Activated naive CD8-positive, alpha-beta T cell treated with anti-CD3 and anti-CD28 coated beads, Interleukin-2, amount 50 U/mL, for 16 hours (primary cell): ENCODE data around the gene ATP6V1G1.
"Not testable (repeated sequence)": the region's sequence is repeated elsewhere in the genome, so short reads cannot be mapped to it uniquely, and the experiment has no call there.

Source experiments
- DNase-seq: peaks from one replicate; pipeline ENCODE4 v3.0.0-alpha.2; 2020; ENCODE audit warnings: low read depth, low spot score

ATP6V1G1 gene, protein sequence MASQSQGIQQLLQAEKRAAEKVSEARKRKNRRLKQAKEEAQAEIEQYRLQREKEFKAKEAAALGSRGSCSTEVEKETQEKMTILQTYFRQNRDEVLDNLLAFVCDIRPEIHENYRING

DNA sequence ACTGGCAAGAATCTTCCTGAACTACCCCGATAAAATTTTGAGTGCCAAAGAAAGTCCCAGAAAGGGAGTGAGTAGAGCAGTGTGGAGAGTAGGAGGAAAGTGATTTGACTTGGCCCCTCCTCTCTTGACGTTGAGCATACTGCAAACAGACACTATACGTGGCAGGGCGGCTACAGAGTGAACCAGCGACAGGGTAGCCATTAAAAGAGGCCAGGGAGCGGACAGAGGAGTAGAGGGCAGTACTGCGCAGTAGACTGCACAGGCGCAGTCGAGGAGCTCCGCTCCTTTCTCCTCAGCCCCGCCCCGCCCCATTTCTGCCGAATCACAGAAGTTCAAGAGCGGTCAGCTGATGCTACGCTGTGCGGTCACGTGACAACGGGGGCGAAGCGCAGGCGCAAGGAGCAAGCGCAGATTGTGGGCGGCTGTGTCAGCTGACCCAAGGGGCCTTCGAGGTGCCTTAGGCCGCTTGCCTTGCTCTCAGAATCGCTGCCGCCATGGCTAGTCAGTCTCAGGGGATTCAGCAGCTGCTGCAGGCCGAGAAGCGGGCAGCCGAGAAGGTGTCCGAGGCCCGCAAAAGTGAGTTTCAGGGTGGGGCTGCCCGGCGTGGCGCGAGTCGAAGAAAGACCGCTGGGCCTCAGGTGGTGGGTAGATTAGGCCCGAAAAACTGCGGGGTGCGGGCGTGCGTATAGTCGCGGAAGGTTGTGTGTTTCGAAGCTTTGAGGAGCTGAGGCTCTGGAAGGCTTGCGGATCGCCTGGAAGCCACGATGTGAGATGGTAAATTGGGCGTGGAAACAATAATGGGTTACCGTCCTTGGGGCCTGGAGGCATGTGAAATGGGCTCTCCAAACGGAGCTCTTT lies at the start of gene ATP6V1G1:
ATP6V1G1 (plus strand) TSS at position 425 of the 858 bp plus-strand sequence; CDS start at position 495, 70 bp downstream.
- DNase-seq, result peak; percentile 97

DNA sequence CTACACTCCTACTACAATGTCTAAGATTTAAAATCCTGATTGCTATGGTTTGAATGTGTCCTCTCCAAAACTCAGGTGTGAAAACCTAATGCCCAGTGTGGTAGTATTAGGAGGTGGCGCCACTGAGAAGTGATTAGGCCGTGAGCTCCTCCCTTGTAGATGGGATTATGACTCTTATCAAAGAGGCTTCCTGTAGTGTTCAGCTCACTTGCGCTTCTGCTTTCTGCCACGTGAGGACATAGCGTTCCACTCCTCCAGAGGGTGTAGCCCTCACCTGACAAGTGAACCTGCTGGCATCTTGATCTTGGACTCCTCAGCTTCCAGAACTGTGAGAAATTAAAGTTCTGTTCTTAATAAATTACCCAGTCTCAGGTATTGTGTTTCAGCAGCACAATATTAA lies 49.3 kb upstream of the ATP6V1G1 start:
- DNase-seq, result no peak

DNA sequence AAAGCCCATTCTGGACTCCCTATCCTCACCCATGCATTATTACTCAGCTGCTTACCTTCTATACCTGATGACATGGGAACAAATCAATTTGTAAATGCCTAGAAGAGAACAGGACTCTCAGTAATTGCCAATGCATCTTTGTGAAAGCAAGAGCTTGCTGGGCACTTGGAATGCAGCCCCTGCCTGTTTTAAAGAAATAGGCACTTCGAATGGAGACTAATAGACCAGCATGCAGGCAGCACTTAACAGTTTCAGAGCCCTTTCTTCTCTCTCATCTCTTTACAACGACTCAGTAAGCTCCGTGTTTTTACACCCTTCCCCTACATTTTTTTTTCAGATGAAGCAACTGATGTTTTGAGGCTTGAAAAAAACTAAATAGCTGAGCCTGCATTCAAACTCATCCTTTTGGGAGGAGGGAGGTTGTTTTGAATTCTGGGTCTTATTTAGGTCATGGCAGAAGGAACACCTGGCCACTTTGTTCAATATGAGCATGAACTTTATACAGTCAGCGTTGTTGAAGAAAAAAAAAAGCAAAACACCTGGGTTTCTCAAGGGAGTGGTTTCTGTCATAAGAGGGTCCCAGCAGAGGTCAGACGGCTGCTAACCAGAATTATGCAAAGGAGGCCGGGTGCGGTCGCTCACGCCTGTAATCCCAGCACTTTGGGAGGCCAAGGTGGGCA lies 47.7 kb upstream of the ATP6V1G1 start:
- no peak for DNase-seq

DNA sequence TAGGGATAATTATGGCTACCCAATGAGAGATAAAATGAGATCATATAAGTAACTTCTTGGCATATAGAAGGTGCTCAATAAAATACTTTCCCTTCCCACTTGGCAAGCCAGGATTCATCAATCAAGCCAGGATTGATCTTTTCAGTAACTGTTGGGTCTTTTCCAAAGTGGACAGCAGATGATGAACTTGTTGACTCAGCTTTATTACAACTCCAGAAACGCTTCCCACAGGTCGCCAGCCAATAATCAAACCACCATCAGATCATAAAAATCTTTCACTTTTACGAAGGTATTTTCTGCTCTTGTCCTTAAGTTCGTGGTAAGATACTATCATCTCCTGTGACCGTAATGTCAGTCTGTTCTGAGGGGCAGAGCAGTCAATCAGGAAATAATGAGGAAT lies 42.5 kb upstream of the ATP6V1G1 start:
- DNase-seq, result no peak

DNA sequence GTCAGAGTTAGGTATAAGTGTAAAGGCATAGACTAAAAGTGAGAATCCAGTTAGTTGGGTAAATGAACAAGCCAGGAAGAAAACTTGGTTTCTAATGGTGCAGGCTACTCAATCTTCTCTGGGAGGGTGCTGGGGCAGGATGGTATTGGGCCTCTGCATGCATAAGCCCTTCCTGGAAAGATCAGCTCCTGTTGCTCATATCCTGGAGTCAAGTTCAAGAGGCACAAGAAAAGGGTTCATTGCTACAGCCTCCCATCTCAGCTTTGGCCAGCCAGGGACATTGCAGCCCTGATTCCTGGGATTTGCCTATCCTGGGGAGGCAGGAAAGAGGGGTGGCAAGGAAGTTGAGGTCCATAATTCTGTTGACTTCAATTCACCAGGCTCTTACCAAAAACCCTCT lies 40.7 kb upstream of the ATP6V1G1 start:
- no peak for DNase-seq

DNA sequence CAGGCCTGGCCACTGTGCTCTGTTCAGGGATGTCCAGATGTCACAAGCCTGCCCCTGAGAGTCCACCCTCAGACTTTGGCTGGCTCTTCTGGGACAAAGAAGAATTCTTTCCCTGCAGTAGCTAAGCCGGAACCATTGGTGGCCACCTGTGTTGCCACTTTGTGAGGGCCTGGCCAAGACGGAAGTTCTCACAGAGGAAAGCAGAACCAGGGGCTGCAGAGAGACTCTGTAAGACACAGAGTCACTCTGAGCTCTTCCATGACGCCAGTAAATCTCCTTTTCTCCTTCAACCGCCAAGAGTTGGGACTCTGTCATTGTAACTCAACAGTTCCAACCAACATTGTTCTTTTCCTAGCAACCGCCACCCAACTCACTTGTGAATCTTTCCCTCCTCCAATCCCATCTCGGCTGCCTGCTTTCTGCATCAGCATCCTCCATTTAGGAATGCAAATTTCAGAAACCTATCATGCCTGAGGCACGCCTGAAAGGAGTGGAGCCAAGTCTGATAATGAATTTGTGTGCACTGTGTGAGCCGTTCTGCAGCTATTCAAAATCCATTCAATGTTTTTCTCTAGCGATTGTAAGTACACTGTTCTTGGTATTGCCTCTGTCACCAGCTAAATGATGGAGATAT lies 37.8 kb upstream of the ATP6V1G1 start:
- no peak for DNase-seq

DNA sequence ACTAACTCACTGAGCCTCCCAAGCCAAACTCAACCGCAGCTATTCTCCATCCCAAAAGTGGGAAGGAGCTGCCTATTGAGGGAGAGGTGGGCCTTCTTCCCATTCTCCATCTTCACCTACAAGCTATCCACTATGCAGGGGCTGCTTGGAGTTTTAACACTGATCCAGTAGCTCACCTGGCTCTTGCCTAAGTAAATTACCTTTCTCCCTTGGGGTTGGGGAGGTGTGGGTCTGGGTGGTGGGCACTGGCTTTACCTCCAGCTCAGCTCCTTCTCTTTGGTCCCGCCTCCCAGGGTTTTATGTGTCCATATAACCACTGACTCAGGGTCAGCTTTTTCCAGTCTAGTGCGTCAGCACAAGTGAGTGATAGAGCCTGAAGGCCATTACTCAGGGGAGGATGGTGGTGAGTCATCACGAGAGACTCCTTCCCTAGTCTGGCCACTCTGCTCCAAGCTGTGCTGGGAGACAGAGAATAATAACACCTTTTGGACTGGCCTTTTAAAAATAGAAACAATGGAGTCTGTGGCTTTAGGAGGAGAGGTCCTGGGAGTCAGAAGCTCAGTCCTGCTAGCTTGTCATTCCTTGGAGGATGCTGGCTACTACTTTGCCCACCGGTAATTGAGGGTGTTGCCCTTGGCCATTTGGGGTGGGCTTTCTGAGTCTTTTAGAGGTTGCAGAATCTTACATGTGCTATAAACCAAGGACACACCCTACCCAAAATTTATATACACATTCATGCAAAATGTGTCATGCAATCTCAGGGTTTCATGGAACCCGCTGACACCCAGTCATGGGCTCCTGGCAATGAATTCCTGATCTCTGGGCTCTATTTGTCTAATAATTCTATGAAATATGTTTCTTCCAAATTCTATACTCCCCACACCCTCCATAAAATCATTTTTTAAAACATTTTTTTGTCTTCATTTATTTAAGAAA lies 35.6 kb upstream of the ATP6V1G1 start:
- DNase-seq, result no peak

DNA sequence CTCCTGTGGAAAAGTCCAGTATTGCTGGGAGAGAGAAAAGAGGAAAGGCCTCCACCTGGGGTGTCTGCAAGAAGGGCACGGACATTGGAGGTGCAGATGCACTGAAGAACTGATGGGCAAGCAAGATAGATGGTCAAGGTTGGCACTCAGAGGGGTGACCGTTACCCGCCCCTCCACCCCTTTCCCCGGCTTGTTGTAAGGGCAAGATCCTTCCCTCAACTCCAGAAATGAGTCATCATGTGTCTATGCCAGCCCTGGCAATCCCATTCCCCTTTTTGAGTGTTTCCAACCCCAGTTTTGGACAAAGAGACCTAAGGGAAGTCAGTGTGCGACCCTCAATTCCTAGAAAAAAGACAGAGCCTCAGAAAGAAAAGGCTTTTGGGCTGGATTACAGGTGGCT lies 34.9 kb upstream of the ATP6V1G1 start:
- DNase-seq, result no peak

DNA sequence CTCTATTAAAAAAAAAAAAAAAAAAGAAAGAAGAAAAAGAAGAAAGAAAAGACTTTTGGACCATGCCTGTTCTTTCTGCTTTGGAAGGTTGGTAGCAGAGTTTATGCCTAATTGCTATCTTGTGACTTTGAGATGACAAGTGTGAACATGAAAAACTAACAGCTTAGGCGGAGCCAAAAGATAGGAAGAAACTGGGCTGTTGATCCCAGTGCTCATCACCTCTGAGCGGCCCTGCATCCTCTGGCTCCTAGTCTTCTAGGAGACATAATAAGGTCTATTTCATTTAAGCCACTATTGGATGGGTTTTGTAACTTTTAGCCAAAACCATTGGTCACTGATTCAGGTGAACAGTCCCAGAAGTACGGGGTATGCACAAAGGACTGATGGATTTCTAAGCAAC lies 34.4 kb upstream of the ATP6V1G1 start:
- DNase-seq, result no peak

DNA sequence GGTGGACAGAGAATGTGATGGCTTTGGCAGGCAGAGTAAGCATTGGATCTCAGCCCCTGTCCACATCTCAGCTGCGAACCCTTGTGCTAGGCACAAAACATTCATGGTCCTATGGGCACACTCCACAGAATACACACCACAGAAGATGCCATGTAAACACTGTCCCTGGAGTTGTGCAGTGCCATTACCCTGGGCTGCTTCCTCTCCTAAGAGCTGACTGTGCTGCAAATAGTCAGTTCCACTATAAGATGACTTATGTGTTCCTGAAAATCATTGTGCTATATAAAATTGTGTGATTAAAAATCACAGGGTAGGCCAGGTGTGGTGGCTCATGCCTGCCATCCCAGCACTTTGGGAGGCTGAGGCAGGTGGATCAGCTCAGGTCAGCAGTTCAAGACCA lies 31.9 kb upstream of the ATP6V1G1 start:
- DNase-seq, result no peak

DNA sequence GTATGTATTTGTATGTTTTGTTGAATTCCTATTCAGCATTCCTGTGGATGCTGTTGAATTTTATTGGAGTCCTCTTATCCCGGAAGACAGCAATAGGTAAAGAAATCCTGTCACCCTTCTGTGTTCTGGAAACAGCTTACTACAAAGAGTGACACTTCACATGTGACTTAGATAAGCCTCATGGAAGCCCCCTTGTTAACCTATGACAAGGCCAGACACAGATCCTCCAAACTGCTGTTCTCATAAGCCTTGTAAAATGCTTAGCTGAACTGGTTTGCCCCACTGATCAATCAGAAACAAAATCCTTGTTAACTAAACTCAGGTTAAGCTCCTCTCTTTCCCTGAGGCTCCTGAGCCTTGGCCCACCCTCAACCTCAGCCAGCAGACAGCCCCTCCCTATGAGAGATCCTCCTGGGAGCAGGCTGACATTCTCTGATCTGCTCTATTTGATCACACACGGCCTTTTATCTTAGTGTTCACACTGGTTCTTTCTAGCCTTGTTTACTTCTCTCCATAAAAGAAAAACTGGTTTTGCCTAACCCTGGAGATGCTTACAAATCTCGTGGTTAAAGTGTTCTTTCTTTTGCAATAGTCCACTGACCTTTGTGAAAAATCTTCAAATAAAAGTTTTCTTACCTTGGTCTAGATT lies 29.4 kb upstream of the ATP6V1G1 start:
- no peak for DNase-seq

DNA sequence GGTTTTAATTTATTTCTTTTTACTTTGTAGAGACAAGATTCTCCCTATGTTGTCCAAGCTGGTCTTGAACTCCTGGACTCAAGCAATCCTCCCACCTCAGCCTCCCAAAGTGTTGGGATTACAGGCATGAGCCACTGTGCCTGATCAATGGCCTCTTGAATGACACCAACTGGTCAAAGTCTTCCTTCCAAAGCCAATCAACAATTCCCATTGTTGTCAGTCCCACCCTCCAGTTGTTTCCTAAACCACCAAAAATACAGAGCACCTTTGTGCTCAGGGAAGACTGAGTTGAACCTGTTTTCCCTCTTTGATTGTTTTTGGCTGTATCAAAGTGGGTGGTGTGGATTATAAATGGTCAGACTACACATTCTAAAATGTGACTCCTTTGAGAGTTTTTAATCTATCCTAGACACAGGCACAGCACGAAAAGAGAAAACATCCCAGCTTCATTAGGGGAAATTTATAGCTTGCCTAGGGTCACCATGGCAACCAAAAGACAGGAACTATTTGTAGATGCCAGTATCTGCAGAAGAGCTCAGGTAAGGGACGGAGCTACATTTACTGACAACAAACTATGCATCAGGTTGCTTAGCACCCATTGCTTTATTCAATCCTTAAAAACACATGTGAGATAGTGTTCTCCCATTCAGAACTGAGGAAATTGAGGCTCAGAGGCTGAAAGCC lies 27.6 kb upstream of the ATP6V1G1 start:
- no peak for DNase-seq

DNA sequence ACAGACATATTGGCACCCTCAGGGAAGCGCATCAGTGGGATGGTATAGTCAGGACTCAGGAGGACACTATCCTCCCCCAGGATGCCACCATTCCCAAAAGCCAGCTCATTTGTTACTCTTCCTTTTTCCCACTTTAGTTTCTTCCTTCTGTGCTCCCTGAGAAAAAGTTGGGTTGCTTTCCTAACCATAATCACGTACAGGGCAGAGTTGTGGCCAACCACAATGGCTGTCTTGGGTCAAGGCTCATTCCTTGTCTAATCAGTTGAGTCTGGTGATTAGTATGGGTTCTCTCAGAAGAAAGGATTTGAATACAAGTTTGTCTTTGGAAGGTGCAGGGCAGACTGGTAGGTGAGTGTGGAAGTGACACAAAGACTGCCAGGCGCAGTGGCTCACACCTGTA lies 26.6 kb upstream of the ATP6V1G1 start:
- DNase-seq, result no peak

DNA sequence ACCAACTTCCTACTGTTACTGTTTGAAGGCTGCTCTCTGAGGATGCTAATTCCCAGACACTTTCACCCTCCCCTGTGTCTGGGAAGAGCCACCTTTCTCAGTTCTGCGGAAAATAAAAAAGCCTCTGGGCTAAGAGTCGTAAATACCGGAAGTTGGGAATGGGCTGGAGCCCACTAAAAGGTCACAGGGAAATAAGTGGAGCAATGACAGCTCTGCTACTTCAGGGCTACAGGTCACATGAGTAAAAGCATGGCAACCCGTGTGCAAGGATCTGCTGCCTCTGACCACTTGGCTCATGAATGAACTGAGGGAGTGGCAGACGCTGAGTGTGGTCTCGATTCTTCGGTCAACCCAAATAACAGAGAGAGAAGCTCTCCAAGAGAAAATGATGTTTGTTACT lies 25.8 kb upstream of the ATP6V1G1 start:
- no peak for DNase-seq

DNA sequence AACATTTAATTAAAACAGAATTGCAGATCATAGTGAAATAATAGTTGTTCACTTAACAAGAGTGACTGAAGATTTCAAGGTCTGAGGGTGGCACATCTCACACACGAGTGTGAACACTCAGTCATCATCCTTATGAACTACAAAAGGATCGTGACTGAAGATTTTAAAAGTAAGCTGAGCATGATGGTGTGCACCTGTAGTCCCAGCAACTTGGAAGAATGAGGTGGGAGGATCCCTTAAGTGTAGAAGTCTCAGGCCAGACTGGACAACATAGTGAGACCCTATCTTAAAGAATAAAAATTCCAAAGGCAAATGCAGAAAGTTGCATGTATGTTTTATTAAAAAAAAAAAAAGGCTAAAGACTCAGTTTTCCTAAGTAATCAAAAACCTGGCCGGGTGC lies 22.4 kb upstream of the ATP6V1G1 start:
- DNase-seq, result no peak

DNA sequence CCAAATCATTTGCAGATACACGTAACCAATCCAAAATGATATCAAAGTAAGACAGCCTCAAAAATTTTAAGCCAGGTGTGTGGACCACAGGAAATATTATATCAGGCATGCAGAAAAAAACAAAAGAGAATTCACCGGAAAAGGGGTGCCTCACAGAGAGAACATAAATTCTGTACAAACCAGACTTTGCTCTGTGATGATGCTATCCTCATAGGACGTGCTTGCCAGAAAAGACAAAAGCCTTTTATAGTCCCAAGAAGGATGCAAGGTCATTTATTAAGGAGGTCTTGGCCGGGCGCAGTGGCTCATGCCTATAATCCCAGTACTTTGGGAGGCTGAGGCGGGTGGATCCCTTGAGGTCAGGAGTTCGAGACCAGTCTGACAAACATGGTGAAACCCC lies 16.8 kb upstream of the ATP6V1G1 start:
- DNase-seq, result no peak

DNA sequence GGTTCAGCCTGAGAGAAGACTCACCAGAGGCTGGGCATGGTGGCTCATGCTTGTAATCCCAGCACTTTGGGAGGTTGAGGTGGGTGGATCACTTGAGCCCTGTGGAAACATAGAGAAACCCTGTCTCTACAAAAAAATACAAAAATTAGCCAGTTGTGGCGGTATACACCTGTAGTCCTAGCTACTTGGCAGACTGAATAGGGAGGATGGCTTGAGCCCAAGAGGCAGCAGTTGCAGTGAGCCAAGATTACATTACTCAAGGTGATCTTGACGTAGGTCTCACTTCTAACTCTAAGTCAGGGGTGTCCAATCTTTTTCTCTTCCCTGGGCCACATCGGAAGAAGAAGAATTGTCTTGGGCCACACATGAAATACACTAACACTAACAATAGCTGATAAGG lies 16.2 kb upstream of the ATP6V1G1 start:
- DNase-seq, result no peak

DNA sequence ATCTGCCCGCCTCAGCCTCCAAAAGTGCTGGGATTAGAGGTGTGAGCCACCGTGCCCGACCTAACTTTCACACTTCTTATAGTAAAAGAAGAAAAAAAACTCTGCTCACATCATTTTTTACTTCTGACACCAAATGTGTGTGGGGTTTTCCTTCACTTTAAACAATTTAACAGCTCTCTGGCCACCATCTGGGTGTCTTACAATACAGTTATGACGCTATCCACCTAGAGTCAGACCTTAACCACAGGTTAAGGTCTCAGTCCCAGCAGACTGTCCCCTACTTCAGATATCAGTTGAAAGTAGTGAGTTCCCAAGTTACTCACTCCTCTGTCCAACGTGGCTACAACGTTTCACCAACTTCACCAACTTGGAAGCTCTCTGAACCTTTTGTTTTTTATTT lies 15.4 kb upstream of the ATP6V1G1 start:
- DNase-seq, result no peak

DNA sequence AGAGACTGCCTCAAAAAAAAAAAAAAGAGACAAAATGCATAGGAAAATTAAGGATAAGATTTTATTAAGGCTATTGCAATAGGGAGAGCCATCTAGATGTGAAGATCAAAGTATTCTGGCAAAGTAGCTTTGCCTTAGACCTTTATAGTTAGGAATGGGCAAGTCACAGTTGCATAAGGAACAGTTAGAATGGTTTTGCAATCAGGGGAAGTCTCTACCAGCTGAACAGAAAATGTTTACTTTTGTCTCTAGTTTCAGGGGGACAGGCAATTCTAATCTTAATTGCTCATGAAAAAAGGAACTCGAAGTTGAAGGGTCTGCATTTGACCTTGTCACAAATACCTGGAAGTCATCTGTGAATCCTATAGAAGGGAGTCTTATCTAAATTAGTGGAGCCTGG lies 13.1 kb upstream of the ATP6V1G1 start:
- no peak for DNase-seq

DNA sequence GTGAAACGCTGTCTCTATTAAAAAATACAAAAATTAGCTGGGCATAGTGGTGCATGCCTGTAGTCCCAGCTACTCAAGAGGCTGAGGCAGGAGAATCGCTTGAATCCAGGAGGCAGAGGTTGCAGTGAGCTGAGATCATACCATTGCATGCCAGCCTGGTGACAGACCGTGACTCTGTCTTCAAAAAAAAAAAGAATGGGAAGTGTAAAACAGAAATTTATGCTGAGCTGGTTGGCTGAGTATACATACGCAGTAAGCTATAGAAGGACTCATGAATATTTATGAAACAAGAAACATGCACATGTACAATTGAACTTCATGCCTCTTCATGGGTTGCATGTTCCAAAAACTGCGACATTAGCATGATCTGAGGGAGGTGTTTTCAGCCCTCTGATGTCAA lies 10.8 kb upstream of the ATP6V1G1 start:
- not testable (repeated sequence) for DNase-seq
